VCaP (cell line): ENCODE measurements around the gene SRP68.
"Not testable (repeated sequence)": the region's sequence is repeated elsewhere in the genome, so short reads cannot be mapped to it uniquely, and the experiment has no call there.

ENCODE experiments used
- H3K27ac ChIP-seq: fragments of 450-650 bp; 2 replicates; pipeline ENCODE4 v1.5.1; 2017
- CTCF ChIP-seq: fragments of 450-650 bp; conservative IDR thresholded peaks from 2 replicates; pipeline ENCODE4 v1.5.1; 2017; ENCODE audit warnings: mild to moderate bottlenecking, moderate library complexity

Gene SRP68

GRCh38 chr17:76050538-76051467, 21.5 kb downstream of the SRP68 start:
- peak overlapping the region; percentile 74 for H3K27ac ChIP-seq
- no peak for TF ChIP-seq CTCF

GRCh38 chr17:76049836-76050537, 22.3 kb downstream of the SRP68 start:
- no peak for TF ChIP-seq CTCF
- H3K27ac ChIP-seq = peak overlapping the region; percentile 74

GRCh38 chr17:76049239-76049638, 23.1 kb downstream of the SRP68 start:
- H3K27ac ChIP-seq = peak overlapping the region; percentile 74
- TF ChIP-seq CTCF = no peak

GRCh38 chr17:76048711-76049110, 23.6 kb downstream of the SRP68 start:
- no peak for TF ChIP-seq CTCF
- no peak overlapping the region for H3K27ac ChIP-seq

GRCh38 chr17:76048025-76048605, 24.2 kb downstream of the SRP68 start:
- no peak overlapping the region for H3K27ac ChIP-seq
- no peak for TF ChIP-seq CTCF

- TF ChIP-seq CTCF = no peak
These were observed 26.3 kb downstream of the SRP68 start for GRCh38 chr17:76046064-76046463.

GRCh38 chr17:76044475-76045007, 27.8 kb downstream of the SRP68 start:
- not testable (repeated sequence) for H3K27ac ChIP-seq

More at GRCh38 chr17:76046064-76046463, 26.3 kb downstream of the SRP68 start:
- H3K27ac ChIP-seq = no peak overlapping the region

- H3K27ac ChIP-seq = not testable (repeated sequence)
These were observed 29.4 kb downstream of the SRP68 start for GRCh38 chr17:76042868-76043267.
